NCI-H2196 treated with DMSO at 0.1 percent for 48 hours (cell line): Measurements from ENCODE around the gene MCEMP1.

Experiments
- DNase-seq: peaks from one replicate; lab custom pipeline; 2025; ENCODE audit not compliant: unreplicated experiment; lab: John Stamatoyannopoulos, UW

Gene MCEMP1

DNA sequence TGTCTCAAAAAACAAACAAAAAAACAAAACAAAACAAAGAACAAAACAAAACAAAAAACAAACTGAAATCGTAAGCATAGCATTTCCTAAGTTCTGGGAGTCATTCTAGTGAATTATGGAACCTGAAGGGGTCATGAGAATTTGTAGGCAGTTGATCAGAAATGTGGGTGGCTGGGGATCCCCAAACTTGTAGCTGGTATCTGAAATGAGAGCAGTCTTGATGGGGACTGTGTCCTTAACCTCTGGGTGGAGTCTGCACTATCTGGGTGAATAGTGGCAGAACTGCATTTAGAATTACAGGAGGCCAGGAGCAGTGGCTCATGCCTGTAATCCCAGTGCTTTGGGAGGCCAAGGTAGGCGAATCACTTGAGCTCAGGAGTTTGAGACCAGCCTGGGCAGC lies 48.9 kb downstream of the MCEMP1 start:
- no peak for DNase-seq

DNA sequence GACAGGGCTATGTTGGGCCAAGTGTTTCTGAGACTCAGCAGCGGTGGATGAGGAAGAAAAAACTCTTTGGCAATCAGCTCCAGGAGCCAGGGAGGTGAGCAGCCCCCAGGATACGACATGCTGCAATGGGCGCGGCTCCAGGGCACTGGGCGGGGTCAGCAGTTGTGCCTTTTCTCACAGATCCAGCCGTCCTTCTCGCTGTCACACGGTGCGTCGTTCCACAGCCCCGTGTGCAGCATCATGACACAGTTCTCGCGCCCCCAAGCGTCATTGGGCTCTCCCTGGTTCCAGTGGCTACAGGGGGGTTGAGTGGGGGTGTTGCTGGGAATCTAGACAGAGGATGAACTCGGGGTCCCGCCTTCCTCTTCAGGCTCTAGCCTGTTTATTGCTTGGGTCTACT lies 52.3 kb downstream of the MCEMP1 start:
- no peak for DNase-seq
